Stimulated activated CD4-positive, alpha-beta T cell treated with anti-CD3 and anti-CD28 coated beads, Interleukin-2, amount 100 ng/mL, for 4 hours (primary cell): ENCODE results near the gene CALML3.
"Not testable (repeated sequence)": the region's sequence is repeated elsewhere in the genome, so short reads cannot be mapped to it uniquely, and the experiment has no call there.

Experiments used
- DNase-seq: peaks from one replicate; pipeline ENCODE4 v3.0.0-alpha.2; 2020; ENCODE audit warnings: low read depth

The CALML3 gene

GRCh38 chr10:5557040-5557721, 32.4 kb downstream of the CALML3 start:
- DNase-seq: no peak

- DNase-seq: no peak
Observed at GRCh38 chr10:5557799-5558771, 33.3 kb downstream of the CALML3 start.

- DNase-seq: not testable (repeated sequence)
Observed at GRCh38 chr10:5559022-5559421, 34.3 kb downstream of the CALML3 start.

- no peak for DNase-seq
Observed at GRCh38 chr10:5559642-5560141, 34.9 kb downstream of the CALML3 start.

- DNase-seq: no peak
Observed at GRCh38 chr10:5560142-5560816, 35.5 kb downstream of the CALML3 start.

GRCh38 chr10:5560817-5561703, 36.3 kb downstream of the CALML3 start:
- no peak for DNase-seq

GRCh38 chr10:5561704-5562645, 37.2 kb downstream of the CALML3 start:
- DNase-seq: no peak

GRCh38 chr10:5563321-5563961, 38.7 kb downstream of the CALML3 start:
- DNase-seq: no peak

- peak; percentile 39 for DNase-seq
Observed at GRCh38 chr10:5563991-5564536, 39.3 kb downstream of the CALML3 start.

GRCh38 chr10:5564537-5565204, 39.9 kb downstream of the CALML3 start:
- no peak for DNase-seq

GRCh38 chr10:5565205-5565545, 40.4 kb downstream of the CALML3 start:
- DNase-seq: no peak

- DNase-seq: no peak
Observed at GRCh38 chr10:5565671-5566581, 41.2 kb downstream of the CALML3 start.

GRCh38 chr10:5566614-5567013, 41.9 kb downstream of the CALML3 start:
- DNase-seq: peak; percentile 54

- DNase-seq: no peak
Observed at GRCh38 chr10:5567477-5567876, 42.7 kb downstream of the CALML3 start.

- DNase-seq: no peak
Observed at GRCh38 chr10:5568984-5569383, 44.2 kb downstream of the CALML3 start.

GRCh38 chr10:5569568-5569967, 44.8 kb downstream of the CALML3 start:
- DNase-seq: no peak

GRCh38 chr10:5570007-5570655, 45.4 kb downstream of the CALML3 start:
- no peak for DNase-seq
